ENCODE measurements around the gene KRTAP19-7.

KRTAP19-7 gene, protein sequence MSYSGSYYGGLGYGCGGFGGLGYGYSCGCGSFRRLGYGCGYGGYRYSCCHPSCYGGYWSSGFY

GRCh38 chr21:30561264-30561895, at the start of gene KRTAP19-7:
Gene KRTAP19-7, minus strand, starts transcription at chr21:30561314. Its CDS starts 25 bp downstream, at chr21:30561289.
- no peak for DNase-seq

DNA sequence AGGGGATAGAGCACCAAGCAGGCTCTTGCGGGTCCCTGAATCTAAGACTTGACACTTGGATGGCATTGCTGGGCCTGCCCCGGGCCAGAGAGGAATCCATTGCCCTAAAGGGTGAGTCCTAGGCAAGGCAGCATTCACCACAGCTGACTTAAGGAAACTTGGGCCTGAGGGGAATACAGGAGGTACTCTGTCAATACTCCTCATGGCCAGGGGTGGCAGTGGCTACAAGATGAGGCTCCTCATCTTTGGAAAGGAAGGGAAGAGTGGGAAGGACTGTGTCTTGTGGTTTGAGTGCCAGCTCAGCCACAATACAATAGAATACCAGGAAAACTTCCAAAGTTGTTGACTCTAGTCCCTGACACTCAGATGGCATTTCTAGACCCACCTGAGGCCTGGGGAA, 44.9 kb upstream of the KRTAP19-7 start:
- DNase-seq: no peak

GRCh38 chr21:30600787-30601186, 39.7 kb upstream of the KRTAP19-7 start, which contains the start of gene KRTAP22-1:
Gene KRTAP22-1, plus strand, starts transcription at chr21:30601087.
- no peak for DNase-seq

- no peak for DNase-seq
Observed at GRCh38 chr21:30598802-30599201, 37.7 kb upstream of the KRTAP19-7 start, which contains the start of gene KRTAP6-2. Gene KRTAP6-2, minus strand, starts transcription at chr21:30598902. Its CDS starts 28 bp downstream, at chr21:30598874.

GRCh38 chr21:30592140-30592539, 31.0 kb upstream of the KRTAP19-7 start, which contains the start of gene KRTAP6-3:
Gene KRTAP6-3, plus strand, starts transcription at chr21:30592440. Its CDS starts 6 bp downstream, at chr21:30592446.
- DNase-seq: no peak

DNA sequence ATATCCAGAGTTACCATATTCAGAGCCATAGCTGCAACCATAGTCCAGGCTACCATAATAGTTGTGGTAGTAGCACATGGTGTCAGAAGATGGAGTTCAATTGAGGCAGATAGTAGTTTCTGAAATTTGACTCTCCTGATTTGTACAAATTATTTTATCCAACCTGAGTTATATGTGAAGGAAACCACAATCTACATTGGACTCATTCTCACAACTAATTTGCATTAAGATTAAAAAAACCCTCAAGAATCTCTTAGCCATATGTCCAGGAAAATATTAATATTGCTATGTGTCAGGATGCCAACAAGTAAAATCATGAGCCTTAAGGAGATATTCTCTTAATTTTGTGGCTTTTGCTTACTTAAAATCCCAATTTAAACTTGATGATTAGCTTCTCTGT, 29.2 kb upstream of the KRTAP19-7 start, which contains the start of gene KRTAP22-2:
Gene KRTAP22-2 (minus strand): TSS at position 101 of the 400 bp plus-strand sequence.
- DNase-seq: no peak

GRCh38 chr21:30582870-30583269, 21.8 kb upstream of the KRTAP19-7 start:
- no peak for DNase-seq

- DNase-seq: no peak
Observed at GRCh38 chr21:30580132-30580531, 19.0 kb upstream of the KRTAP19-7 start.

DNA sequence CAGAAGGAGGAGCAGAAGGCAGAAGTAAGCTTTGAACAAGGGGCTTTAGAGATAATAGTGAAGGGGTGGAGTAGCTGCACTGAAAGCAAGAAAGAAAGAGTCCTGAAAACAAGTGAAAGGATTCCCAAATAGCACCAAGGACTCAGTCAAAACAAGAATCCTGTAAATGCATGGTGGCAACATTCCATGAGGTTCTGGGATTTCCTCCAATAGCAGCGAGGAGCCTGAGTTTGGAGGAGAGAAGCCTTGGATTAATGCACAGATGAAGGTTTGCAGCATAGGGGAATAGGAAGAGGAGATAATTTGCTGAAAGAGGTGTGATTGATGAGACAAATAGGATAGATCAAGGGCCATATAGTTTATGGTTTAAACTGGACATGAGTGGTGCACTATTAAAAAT, 18.2 kb upstream of the KRTAP19-7 start:
- DNase-seq: no peak

DNA sequence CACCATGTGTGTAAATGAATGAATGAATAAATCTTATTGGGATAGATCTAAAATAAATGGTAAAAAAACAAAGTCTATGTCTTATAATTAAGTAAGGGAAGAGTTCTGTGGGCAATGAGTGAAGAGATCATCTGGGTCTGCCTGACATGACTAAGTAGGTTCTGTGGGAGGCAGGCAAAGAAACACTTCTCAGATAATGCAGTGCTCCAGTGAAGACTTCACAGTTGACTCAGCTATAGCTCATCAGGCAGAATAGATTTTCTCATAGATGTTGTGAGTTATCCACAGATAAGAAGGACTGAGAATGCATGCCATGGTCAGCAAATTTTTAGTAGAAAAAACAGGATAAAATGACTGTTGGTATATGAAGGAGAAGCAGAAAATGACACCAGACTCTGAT, 16.7 kb upstream of the KRTAP19-7 start:
- DNase-seq: no peak

- no peak for DNase-seq
Observed at GRCh38 chr21:30567617-30568016, 6.5 kb upstream of the KRTAP19-7 start.

DNA sequence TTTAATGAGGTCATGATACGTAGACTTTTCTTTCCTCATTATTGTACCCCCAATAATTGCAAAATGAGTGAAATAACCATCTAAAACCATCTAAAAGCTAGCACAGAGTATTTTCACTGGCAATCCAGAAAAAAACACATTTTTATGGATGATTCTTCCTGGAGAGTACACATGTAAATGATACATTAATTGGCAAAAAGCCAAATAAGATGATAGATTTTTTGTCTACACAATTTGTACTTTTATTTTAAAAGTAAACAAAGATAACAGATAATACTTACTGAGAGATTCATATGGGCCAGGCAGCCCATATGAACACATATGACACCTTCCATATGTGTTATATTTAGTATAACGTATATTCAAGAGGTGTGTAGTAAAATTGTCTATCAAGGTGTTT, 2.5 kb upstream of the KRTAP19-7 start:
- DNase-seq: no peak

- no peak for DNase-seq
Observed at GRCh38 chr21:30563072-30563471, 2.0 kb upstream of the KRTAP19-7 start.

DNA sequence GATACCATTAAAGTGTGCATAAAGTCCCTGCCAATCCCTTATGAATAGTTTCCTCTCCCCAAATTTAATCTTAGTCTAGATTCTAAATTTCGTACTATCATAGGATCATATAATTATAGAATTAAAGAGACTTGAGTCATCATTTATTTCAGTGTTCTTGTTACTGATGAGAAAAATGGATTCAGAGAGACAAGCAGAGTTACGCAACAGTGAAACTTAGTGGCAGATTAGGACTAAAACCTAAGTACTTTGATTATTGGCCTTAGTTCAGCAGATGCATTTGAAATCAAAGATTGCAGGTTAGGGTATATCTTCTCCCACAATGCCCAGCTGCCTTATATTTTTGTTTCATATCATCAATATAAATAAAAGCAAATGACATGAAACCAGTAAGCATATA, 843 bp upstream of the KRTAP19-7 start:
- no peak for DNase-seq

GRCh38 chr21:30555095-30555494, 6.0 kb downstream of the KRTAP19-7 start:
- DNase-seq: no peak

GRCh38 chr21:30552782-30553181, 8.3 kb downstream of the KRTAP19-7 start:
- DNase-seq: no peak

DNA sequence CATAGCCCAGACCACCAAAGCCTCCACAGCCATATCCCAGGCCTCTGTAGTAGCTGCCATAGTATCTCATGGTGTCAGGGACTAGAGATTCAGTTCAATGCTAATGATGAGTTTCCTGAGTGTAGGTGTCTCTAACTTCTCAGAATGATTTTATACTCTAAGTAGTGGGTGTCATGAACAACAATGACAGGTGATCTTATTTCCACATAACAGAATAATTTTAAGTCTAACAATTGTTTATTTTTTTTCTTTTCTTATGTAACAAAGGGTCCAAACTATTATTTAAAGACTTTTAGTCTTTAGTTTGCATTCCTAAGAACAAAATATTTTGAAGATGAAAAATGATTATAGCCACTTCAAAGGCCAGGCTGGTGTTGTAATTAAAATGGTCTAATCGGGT, 19.4 kb downstream of the KRTAP19-7 start, which contains the start of gene KRTAP19-6:
Gene KRTAP19-6 (minus strand): TSS at position 101 of the 400 bp plus-strand sequence. CDS start 31 bp downstream, at position 70.
- DNase-seq: no peak

- no peak for DNase-seq
Observed at GRCh38 chr21:30518876-30519275, 42.2 kb downstream of the KRTAP19-7 start.

- DNase-seq: no peak
Observed at GRCh38 chr21:30515681-30516080, 45.4 kb downstream of the KRTAP19-7 start.
